Endothelial cell of umbilical vein (primary cell): Measurements from ENCODE around the gene ATP9B. TPM values are rescaled to one million over a fixed set of nuclear protein-coding genes. Genes with fewer than 3 reads are reported as not detected.

ENCODE experiments used
- BruUV-seq: library from RNA; stranded (reverse); fragments of 400-500 nt; replicated peaks from 2 replicates; lab custom pipeline; 2021; lab: Mats Ljungman, UMichigan
- CTCF ChIA-PET: fragments of 300-600, 350-600 bp; sonication (Branson Sonifier 250); formaldehyde crosslinking; loops from one replicate; lab custom pipeline; 2021; ENCODE audit warnings: antibody characterized with exemption, inconsistent platforms; lab: Charles Lee
- POLR2A ChIA-PET: fragments of 300-600, 350-600 bp; sonication (Branson Sonifier 250); formaldehyde crosslinking; loops from one replicate; lab custom pipeline; 2021; ENCODE audit warnings: antibody characterized with exemption, inconsistent platforms; lab: Charles Lee
- DNase-seq: peaks from one replicate; pipeline ENCODE4 v3.0.0-alpha.2; 2011; ENCODE audit warnings: low read depth, low spot score
- FAIRE-seq: peaks from 2 replicates; lab custom pipeline; 2011; peaks lifted over from hg19 to GRCh38; lab: Jason Lieb, UNC
- H2AFZ ChIP-seq: 2 replicates; pipeline ENCODE4 v1.6.0; 2012; ENCODE audit warnings: low read depth, low read length, control low read depth, inconsistent platforms
- H3K27ac ChIP-seq: 2 replicates; pipeline ENCODE4 v1.5.1; 2011; ENCODE audit warnings: low read depth, mild to moderate bottlenecking, control low read depth, low read length, moderate library complexity; ENCODE audit not compliant: insufficient read depth
- H3K27me3 ChIP-seq, 2 experiments: 2 replicates each; pipeline versions ENCODE4 v1.6.0 to v1.6.1; 2011; ENCODE audit warnings: low read length in 2 of 2, mixed read lengths in 1 of 2; ENCODE audit not compliant: control insufficient read depth in 2 of 2, insufficient read depth in 2 of 2
- H3K36me3 ChIP-seq, 2 experiments: 2 replicates in 1 of 2; 3 replicates in 1 of 2; pipeline ENCODE4 v1.5.1; 2011; ENCODE audit warnings: low read length in 2 of 2, mild to moderate bottlenecking in 1 of 2, moderate library complexity in 1 of 2; ENCODE audit not compliant: control insufficient read depth in 2 of 2, insufficient read depth in 2 of 2; ENCODE audit errors: extremely low read depth in 1 of 2
- H3K4me1 ChIP-seq: 3 replicates; pipeline ENCODE4 v1.5.1; 2011; ENCODE audit warnings: mild to moderate bottlenecking, low read length; ENCODE audit not compliant: control insufficient read depth, insufficient read depth; ENCODE audit errors: extremely low read depth
- H3K4me2 ChIP-seq: 2 replicates; pipeline ENCODE4 v1.6.1; 2011; ENCODE audit warnings: low read length, control low read depth, mixed read lengths; ENCODE audit not compliant: insufficient read depth
- H3K4me3 ChIP-seq, 3 experiments: fragments of 200-600 bp in 1 of 3; sonication (generic), shearing (Covaris generic) in 1 of 3; replicated peaks in 1 of 3; 2 replicates each; pipeline ENCODE4 v1.5.1; 2011 to 2016; ENCODE audit warnings: control low read depth in 3 of 3, low read length in 3 of 3, mild to moderate bottlenecking in 2 of 3, inconsistent platforms in 1 of 3, low read depth in 1 of 3, moderate library complexity in 1 of 3; ENCODE audit not compliant: insufficient read depth in 1 of 3
- H3K79me2 ChIP-seq: 2 replicates; pipeline ENCODE4 v1.6.0; 2012; ENCODE audit warnings: low read length, inconsistent platforms; ENCODE audit not compliant: control insufficient read depth, insufficient read depth
- H3K9ac ChIP-seq: replicated peaks from 2 replicates; pipeline ENCODE3; 2011; ENCODE audit warnings: low read length, control low read depth; ENCODE audit not compliant: insufficient read depth; ENCODE audit errors: extremely low read depth
- H3K9me1 ChIP-seq: replicated peaks from 3 replicates; pipeline ENCODE4 v1.6.0; 2011; ENCODE audit warnings: mild to moderate bottlenecking, low read length; ENCODE audit not compliant: control insufficient read depth, insufficient read depth; ENCODE audit errors: extremely low read depth
- H3K9me3 ChIP-seq: replicated peaks from 2 replicates; pipeline ENCODE4 v1.5.1; 2012; ENCODE audit warnings: low read length, inconsistent platforms; ENCODE audit not compliant: control insufficient read depth, insufficient read depth
- H4K20me1 ChIP-seq: replicated peaks from 2 replicates; pipeline ENCODE3; 2011; ENCODE audit warnings: mild to moderate bottlenecking, low read length; ENCODE audit not compliant: control insufficient read depth, insufficient read depth; ENCODE audit errors: extremely low read depth
- CTCF ChIP-seq, 2 donors: IDR thresholded peaks; 1 replicate in 1 of 2; 2 replicates in 1 of 2; pipeline ENCODE4 v1.5.1; 2011; ENCODE audit warnings: low read length in 2 of 2, mild to moderate bottlenecking in 2 of 2, moderate library complexity in 2 of 2, control low read depth in 1 of 2, inconsistent platforms in 1 of 2, low read depth in 1 of 2; ENCODE audit not compliant: insufficient read depth in 1 of 2; ENCODE audit errors: extremely low read depth in 1 of 2
- EZH2 ChIP-seq: IDR thresholded peaks from 2 replicates; pipeline ENCODE4 v1.6.1; 2012; ENCODE audit warnings: borderline replicate concordance, low read depth, mild to moderate bottlenecking, moderate library complexity, low read length, inconsistent platforms; ENCODE audit not compliant: severe bottlenecking
- FOS ChIP-seq: IDR thresholded peaks from 2 replicates; pipeline ENCODE4 v1.6.1; 2011; ENCODE audit warnings: mild to moderate bottlenecking, low read length, moderate library complexity, borderline replicate concordance; ENCODE audit not compliant: insufficient read depth
- GATA2 ChIP-seq: IDR thresholded peaks from 2 replicates; pipeline ENCODE4 v1.7.0; 2011; ENCODE audit warnings: low read depth, mild to moderate bottlenecking, moderate library complexity, mixed read lengths, low read length; ENCODE audit not compliant: insufficient read length, insufficient read depth
- JUN ChIP-seq: IDR thresholded peaks from 2 replicates; pipeline ENCODE4 v1.6.1; 2011; ENCODE audit warnings: borderline replicate concordance, low read depth; ENCODE audit not compliant: insufficient read length, insufficient read depth
- MAX ChIP-seq: IDR thresholded peaks from 2 replicates; pipeline ENCODE4 v1.6.1; 2011; ENCODE audit not compliant: insufficient read depth, insufficient read length
- MYC ChIP-seq: IDR thresholded peaks from one replicate; pipeline ENCODE4 v1.6.1; 2011; ENCODE audit warnings: mild to moderate bottlenecking, low read depth, low read length
- POLR2A ChIP-seq: IDR thresholded peaks from 2 replicates; pipeline ENCODE4 v1.6.1; 2012; ENCODE audit warnings: low read depth, mild to moderate bottlenecking, control low read depth, low read length
- POLR2AphosphoS5 ChIP-seq: IDR thresholded peaks from 2 replicates; pipeline ENCODE4 v1.6.1; 2012; ENCODE audit warnings: low read depth, mild to moderate bottlenecking, control low read depth, low read length, moderate library complexity; ENCODE audit not compliant: insufficient read depth
- dilution Hi-C: fragments of 300-500 bp; cut with MboI; formaldehyde crosslinking; loops from one replicate; pipeline ENCODE4 v1.15.0; 2019; ENCODE audit warnings: low sequenced_read_pairs; ENCODE audit not compliant: extremely low pct_ligation_motif_present
- intact Hi-C: fragments of 100-400 bp; cut with micrococcal nuclease; formaldehyde crosslinking; loops from one replicate; pipeline ENCODE4 v1.10.0; 2022
- polyA plus RNA-seq, 4 experiments: library from polyadenylated mRNA; depleted of rRNA in 3 of 4; stranded (reverse) in 3 of 4; unstranded in 1 of 4; fragments of >200 nt; gene quantifications; 2 replicates each; pipeline versions ENCODE4 v1.2.1 to v1.2.3, GENCODE V29; 2011 to 2012; ENCODE audit warnings: missing spikeins in 1 of 4
- total RNA-seq: library from RNA; stranded (reverse); gene quantifications from 2 replicates; pipeline ENCODE4 v1.2.3, GENCODE V29; 2021

ATP9B gene
- total and polyA plus RNA-seq, 2 donors (not counting 3 experiments of a cell fraction or from before 2014, with no cell fraction given): 14.6 to 18.2 TPM

- DNase-seq (no peak), FAIRE-seq (no peak)
- Histone ChIP-seq H3K9me3 (no peaks in the 10 kb centered on the region), H3K27ac (no peak overlapping the region), H2AFZ (no peak overlapping the region), H3K36me3 (peaks cover 5 to 22% of the 10 kb centered on the region in 2 experiments), H3K4me2 (no peak overlapping the region), H3K27me3 (no peaks in the 10 kb centered on the region), H3K79me2 (no peaks in the 10 kb centered on the region), H3K4me3 (no peak overlapping the region), H3K9me1 (no peaks in the 10 kb centered on the region), H3K4me1 (no peaks in the 10 kb centered on the region), H3K9ac (no peak overlapping the region), H4K20me1 (no peaks in the 10 kb centered on the region)
- dilution Hi-C loops (no loop called here), intact Hi-C loops (no loop called here)
- no peak for TF ChIP-seq MAX
- TF ChIP-seq FOS: no peak
- TF ChIP-seq GATA2: no peak
- no peak for TF ChIP-seq MYC
- no peak for TF ChIP-seq EZH2
- no peak for TF ChIP-seq JUN
- no peak for TF ChIP-seq POLR2AphosphoS5
- TF ChIP-seq POLR2A: no peak
- no peak for TF ChIP-seq CTCF (IDR thresholded peaks at IDR 0.05; ENCODE audit: extremely low read depth in 1 of 2, insufficient read depth in 1 of 2, low read depth in 1 of 2, low read length in 2 of 2)
- CTCF ChIA-PET: interaction anchor here (0.6 kb wide), 1 partner anchor 8 kb away, joined by 3 read pairs; no protein-coding TSS in a partner anchor
- POLR2A ChIA-PET: no interaction called here
- BruUV-seq: no TSS peak
These were observed 353.0 kb downstream of the ATP9B start for GRCh38 chr18:79422022-79422782.
